CD1c-positive myeloid dendritic cell (primary cell): ENCODE measurements around the gene NXPH4.
A peak's percentile ranks its signal among the peaks of the same experiment; 100 is the strongest.

ENCODE experiments used
- DNase-seq: peaks from one replicate; pipeline ENCODE4 v3.0.0-alpha.2; 2016; ENCODE audit errors: extremely low spot score

NXPH4 gene

DNA sequence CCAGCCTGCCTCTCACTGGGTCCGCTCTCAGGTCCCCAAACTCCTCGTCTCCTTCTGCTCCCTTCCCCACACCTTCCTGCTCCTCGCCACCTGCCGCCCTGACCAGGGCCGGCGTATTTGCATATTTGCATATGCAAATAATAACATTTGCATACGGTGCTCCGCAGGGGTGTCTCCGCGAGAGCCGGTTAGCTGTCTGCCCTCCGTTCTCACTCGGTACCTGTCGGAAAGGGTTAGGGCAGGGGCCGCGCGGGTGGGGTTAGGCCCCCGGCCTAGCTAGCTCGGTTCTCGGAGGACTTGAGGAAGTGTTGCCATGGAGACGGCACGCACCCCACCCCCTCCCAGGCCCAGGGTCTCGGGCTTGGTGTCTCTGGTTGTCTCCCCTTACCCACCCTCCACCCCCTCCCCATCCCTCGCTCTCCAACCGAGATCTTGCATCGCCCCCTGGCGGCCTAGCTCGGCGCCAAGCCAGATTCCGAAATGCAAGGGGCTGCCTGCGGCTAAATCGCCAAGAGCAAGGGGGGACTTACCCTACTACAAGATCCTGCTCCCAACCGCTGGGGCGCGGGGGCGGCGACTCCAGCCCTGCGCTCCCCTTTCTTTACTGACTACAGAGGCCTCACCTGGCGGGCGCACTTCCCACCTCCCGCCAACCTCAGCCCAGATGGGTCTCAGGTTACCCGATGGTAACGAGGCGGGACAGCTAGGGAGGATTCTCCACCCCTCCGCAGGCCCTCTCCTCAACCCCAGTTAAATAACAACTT is 26.3 kb downstream of the NXPH4 start:
- DNase-seq, result no peak

DNA sequence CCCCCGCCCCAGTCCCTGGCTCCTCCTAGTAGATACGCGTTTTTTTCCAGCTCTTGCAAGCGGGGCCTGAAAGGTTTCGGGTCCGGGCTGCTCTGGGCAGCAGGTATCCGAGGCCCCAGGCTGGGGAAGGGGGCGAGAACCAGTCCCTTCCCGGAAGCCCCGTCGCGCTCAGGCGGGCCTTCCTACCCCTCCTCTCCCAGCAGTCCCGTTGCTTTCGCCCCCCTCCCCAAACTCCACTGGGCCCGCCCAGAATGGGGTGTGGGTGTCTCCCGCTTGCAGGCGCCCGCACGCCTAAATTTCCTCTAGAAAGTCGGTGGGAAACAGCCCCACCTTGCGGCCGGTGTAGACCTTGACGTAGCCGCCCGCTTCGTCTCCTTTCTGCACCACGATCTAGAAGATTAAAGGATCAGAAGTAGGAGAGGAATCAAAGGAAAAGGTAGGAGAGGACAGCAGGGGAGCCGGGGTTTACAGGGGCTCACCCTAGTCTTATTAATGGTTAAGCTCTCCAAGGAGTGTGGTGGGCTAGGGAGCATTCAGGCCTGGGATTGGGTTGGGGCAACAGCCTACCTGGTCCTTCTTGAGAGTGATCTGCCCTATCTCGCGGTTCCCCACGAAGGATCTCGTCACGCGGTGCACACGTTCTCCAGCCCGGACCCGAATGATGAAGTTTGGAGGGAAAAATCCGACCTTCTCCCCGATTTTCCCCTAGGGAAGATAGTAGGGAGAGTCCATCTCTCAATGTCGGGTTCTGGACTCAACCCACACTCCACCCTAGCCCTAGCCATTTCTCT is 27.1 kb downstream of the NXPH4 start:
- peak; percentile 84 for DNase-seq

DNA sequence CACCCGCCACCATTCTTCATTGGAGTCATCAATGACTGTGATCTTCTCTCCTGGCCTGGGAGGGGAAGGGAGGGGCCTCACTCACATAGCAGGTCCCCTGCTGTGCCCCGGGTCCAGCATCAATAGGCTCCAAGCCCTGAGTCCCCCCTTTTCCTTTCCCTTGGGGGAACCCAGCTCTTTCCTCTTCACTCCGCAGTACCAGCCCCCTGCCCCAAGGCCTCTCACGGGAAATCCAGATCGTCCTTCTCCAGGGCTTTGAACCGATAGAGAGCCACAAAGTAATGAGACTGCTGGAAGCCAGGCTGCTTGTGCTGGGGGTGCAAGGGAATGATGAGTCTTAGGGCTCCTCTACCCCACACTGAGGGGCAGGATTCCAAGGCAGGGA is 27.7 kb downstream of the NXPH4 start:
- DNase-seq, result no peak

DNA sequence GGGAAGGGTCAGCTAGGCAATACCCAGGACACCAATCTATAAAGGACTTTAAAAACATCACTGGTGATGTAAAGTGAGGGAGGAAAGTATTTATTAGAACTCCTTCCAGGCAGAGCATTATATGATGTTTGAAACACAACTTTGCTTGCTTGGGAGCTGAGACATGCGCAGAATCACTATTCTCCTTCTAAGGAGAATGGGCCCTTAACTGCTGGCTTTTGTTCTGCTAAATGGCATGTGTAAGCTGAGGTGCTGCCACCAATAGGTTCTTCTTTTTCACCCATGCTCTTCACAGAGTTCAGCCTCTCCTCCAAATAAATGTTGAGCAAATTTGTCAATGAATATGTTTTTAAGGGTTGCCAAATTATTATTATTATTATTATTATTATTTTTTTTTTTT is 30.4 kb downstream of the NXPH4 start:
- no peak for DNase-seq

DNA sequence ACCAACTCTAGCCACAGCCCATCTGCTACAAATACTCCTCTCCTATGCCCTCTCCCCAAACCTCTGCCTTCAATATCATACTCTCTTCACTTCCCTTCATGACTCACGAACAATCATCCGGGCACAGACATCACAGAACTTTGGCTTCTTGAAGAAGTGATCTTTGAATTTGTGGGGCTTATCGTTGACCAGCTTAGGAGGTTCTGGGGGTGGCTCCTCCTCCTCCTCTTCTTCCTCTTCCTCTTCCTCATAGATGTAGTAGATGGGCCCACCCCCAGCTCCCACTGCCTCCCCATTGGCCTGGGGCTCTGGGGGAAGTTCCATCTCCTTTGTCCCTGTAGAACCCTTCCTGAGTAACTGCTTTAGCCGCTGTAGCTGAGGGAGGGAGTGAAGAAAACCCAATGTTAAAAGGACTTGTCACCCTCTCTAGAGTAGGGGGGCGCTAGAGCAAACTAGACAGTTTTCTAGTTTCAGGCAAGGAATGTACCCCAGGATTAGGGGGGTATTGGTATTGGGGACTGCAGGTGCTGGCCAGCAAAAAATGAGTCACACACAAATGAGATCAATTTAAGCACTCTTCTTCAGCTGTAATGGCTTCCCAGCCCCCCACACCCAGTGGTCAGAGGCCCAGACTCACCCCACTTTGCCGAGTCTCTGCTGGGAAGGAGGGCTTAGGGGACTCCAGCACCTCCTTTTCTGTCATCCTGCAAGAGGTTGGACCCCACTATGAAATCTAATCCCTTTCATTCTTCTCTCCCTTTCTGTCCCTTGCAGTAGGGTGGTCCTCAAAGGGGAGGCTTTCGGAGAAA is 32.5 kb downstream of the NXPH4 start:
- DNase-seq, result peak; percentile 78

DNA sequence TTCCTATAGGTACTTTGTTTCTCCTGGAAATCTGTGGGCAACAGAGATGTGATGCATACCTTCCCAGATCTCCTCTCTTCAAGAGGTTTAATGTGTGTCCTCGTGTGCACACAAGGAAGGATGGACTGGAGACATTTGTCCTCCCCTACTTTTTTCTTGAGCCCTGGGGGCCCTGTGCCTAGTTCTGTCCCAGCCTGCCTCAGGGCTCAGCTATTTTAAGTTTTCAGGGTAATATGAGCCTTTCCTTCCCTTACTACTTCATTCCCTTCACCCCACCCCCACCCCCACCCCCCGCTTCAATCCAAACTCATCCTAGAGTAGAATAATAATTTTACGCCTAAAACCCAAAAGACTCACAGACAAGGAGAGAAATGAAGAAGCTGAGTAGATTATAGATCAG is 33.9 kb downstream of the NXPH4 start:
- DNase-seq, result no peak

DNA sequence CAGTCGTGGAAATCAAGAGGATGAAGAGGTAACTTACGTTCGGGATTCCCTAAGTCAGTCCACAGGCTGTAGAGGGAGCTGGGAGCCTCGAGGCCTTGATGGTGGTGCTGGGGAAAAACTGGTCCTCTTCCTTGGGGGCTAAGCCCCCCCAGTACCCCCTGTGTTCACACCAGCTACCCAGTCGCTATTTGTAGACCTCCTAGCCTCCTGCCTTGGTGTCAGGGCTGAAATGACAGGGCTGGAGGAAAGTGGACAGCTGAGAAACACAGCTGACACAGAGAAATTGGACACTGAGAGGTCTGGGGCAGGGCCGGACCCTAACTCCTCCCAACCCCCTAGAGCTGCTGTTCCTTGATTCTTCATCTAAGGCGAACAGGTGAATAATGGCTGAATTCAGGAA is 34.4 kb downstream of the NXPH4 start, which contains the start of gene STAC3:
Gene STAC3 (minus strand): TSS at position 232 of the 400 bp plus-strand sequence. CDS start 1,551 bp downstream, outside the sequence.
- no peak for DNase-seq

DNA sequence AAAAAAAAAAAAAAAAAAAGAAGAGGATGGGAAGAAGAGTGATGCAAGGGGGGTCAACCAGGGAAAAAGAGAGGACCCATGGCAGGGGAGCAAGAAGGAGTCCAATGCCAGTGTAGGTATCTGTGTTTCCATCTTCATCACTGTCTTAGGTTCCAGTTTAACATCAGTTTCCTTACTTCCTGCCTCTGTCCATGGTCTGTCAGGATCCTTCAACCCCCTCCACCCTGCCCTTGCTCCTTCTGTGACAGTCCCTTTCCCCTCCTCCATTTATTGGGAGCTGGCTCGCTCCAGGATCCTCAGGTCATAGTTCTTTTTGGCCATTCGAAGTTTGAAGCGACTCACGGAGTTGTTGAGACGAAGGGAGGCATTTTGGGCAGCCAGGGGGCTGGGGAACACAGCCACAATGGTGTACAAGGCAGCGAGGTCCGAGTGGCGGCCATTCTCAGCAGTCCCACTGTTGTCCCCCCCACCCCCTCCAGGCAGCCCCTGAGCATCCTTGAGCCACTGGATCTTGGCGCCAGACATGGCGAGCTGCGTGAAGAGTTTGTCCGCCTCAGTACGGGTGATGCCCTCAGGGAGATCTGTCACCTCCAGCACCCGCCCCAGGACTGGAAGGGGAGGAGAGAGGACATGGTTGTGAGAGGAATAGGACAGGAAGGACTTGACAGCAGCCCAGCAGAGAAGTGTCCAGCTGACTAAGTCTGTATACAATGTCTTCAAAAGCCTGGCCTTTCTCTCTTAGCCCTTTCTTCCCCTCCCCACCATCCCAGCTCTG is 38.1 kb downstream of the NXPH4 start:
- DNase-seq, result no peak

DNA sequence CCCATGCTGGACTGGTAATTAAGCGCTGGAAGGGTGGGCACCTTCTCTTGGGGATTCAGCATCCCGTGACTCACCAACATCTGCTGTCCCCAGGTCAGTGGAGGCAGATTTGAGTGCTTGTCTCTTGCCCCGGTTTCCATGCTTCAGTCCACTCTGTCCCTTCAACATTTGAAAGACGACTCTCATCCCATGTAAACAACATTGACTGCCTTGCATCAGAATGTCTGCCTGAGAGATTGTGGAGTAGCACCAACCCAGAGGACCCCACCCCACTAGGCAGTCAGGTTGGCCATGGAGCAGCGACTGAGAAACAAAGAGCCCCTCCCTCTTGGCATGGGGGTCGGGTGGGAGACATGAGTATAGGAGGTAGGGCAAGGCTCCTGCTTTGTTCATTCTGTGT is 39.3 kb downstream of the NXPH4 start:
- no peak for DNase-seq

DNA sequence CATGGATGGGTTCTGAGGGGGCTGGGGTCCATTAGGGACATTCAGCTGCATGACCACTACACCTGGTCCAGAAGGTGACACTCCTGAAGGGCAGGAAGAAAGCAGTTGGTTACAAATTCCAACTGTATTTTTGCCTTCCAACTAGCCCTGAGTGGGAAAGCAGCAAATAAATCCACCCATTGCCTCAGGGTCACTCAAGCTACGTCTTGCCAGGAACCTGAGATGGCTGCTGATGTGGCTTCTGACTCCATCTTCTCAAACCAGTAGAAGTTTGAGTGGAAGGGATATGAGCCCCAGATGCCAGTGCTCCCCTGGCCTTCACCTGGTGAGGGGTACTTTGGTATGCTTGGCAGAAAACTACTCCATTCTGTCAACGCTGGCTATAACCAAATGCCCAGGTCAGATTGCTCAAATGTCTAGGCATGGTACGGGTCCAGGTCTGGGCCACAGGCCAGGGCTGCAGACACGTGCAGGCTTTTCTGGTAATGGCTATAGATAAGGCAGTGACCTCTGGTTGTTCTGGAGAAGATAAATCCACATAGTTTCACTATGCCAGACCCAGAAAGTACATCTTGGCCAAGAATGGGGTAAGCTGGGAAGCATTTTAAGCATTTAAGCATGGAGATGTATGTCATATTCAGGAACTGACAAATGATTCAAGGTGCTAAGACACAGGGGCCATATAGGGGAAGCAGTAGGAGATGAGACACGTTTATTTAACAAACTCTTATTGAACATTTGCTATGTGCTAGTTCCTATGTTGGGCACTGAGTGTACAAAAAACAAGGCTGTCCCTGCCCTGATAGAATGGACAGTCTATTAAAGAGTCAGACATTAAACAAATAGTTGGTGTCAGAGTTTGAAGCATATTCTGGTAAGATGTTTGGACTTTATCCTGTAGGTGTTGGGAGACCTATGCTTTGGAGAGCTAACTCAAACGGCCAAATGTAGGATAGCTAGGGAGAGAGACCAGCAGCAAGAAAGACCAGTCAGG is 42.7 kb downstream of the NXPH4 start:
- DNase-seq, result no peak

DNA sequence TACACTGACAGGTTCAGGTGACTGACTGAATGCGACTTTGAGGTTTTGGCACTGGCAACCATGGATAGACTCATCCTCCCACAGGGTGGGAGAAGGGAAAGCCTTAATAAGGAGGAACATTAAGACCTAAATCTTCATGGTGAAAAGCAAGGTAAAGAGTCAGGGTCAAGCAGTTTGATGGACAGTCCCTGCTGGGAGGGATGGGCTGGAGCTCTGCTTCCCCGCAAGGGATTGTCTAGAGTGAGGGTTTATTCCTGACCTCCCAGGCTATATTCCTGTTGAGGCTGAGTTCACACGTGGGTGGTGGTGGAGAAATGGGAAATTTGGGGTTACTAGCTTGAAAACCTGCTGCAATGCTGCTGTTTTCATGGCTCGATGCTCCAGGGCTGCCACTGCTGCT is 43.8 kb downstream of the NXPH4 start:
- DNase-seq, result no peak

DNA sequence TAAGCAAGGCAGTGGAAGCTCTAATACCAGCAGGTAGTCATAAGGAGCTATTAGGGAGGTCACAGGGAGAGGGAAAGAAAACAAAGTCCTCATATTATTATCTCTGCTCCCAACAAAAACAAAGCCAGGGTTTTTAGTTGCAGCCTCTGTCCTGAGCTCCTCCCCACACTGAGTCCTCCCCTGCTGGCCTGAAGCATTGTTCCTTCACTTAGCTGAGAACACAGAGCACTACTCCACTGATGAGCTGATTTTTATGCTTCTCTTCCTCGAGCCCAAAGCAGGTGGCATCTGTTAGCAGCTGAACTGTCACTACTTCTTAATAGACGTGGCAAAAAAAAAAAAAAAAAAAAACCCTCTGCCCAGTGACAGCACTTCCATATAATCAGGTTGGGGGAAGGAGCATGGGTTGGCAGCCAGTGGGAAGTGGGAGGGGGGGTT is 44.9 kb downstream of the NXPH4 start:
- no peak for DNase-seq

DNA sequence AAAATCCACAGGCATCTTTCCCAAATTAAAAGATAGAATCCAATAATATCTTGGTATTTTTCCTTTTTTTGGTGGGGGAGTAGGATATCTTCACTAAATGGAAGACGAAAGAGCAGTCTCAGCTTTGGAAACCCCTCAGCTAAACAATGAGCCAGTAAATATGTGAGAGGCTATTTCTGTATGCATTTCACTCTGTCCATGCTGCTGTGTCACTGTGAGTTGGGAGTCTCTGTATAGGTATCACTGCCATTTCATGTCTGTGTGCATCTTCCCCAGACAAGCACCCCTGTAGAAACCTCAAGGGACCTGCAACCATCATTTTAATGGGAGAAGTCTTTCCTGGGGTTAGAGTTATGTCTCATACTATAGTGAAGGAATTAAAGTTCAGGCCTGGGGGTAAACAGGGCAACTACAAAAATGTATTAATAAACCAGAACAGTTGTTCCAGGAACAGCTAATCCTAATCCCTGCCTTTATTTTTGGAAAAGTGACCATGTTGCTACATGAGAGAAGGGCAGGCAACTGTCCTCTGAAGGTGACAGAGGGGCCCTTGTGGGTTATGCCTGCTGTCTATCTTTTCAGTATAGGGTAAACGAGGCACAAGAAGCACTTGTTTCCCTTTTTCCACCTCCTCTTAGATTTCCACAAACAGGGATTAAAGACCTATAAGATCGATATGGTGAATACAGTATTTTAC is 45.7 kb downstream of the NXPH4 start:
- DNase-seq, result no peak

DNA sequence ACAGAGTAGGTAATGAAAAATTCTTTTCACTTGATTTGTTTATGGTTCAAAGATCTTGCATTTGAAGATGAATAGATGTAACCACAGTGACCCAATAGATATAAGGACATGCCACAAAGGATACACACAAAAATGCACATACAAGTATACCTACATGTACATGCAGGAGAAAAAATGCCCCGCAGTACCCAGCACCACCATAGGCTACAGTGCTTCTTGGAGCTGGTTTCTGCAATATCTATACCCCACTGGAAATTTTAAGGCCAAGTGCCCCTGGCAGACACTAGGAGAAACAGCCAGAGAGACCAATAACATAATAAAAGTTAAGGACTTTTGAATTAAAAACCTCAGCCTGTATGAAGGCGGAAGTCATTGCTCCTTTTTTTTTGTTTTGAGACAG is 46.5 kb downstream of the NXPH4 start:
- no peak for DNase-seq

DNA sequence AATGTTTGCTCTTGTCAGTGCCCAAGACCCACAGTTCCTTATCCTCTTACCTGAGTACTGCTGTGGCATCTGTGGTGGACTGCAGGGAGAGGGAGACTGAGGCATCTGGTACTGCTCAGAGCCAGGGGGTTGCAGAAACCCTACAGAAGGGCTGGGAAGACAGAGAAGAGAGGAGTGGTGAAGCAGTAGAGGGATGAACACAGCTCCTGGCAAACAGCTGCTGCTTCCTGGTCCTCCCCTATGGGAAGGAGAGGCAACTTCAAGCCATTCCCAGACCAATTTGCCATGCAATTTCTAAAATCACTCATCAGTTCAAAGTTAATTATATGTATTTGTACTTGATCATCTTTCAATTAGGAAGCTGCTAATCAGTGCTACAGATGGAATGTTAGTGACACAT is 50.1 kb downstream of the NXPH4 start:
- DNase-seq, result no peak

DNA sequence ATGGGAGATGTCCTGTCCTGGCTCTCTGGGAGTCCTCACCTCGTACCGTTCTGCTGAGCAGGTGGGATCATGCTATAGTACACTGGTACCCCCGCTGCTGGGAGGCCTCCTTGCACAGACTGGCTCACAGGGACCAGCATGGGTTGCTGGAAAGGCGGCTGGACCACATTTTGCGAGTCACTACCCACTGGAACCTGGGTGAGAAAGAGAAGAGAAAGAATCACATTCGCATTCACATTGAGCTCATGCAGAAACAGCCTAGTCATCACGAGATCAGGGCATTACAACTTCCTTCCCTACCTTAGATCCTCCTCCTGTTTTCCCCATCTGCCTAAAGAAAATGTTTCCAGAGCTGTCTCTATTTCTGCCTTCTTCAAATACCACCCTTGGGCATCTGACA is 51.7 kb downstream of the NXPH4 start:
- peak; percentile 12 for DNase-seq

DNA sequence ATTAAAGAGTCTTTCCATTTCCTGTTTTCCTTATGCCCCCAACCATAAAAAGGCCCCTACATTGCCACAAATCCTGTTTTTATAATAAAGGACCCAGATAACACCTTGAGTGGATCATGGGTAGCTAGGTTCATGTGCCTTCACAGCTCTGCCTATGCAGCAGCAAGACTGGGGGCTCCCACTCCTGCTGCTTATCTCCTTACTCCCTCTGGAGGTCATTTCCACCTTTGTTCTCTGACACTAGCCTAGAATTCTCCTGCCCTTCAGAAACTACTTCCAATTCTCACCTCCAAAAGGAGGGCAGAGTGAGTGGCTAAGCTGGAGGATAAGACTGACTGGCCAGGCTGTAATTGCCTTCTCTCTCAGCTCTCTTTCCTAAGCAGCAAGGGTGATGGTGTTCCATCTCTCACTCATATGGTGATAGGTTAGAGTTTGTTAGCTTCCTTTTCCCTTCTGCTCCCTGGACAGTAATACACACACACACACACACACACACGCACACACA is 54.4 kb downstream of the NXPH4 start:
- no peak for DNase-seq

DNA sequence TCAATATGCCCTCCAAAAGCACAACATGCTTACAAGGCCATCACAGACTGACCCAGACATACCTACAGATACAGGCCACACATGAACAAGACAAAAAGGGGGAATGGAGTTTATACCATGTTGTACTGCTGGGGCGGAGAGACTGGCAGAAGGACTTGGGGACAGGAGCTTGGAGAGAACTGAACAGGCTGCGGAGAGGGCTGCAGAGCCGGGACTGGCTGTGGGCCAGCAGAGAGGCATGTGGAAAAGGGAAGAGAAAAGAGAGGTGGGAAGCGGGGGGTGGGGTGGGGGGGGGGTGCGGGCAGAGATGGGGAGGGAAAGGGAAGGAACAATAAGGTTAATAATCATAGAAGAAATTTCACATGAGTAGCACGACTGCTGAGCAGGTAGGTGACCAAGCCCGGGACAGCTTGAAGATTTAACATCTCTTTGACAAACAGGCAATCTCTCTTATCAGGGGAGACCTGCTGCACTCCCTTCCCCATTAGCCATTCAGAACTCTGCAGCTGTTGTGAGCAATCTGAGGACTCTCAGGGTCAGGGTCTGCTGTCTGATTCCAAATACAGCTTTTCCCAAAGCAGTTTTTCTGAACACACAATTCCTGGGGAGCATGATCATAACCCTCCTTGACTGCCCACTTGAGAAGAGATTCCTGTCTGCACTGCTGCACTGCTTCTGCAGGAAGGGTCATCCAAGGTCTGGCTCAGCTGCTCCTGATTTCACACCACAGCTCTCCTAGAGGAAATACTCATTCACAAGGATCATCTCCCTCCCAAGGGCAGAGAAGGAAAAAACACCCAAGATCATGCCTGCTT is 56.0 kb downstream of the NXPH4 start:
- DNase-seq, result no peak

DNA sequence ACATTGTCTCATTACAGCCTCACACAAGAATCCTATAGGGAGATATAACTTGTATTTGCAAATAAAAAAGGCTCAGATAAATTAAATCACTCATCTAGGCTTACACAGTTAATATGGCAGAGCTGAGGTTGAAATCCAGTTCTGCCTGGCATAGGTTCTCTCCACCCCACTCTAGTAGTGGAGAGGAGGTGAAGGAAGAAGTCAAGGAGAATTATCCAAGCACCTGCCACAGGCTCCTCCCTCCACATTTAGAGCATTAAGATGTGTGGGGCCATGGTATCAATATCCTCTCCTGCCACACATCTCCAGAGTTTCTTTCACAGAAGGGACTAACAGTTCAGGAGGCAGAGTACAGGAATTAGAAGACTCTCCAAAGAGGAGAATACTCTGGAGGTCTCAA is 56.9 kb downstream of the NXPH4 start:
- DNase-seq, result no peak
